ENCODE data around the gene MKRN2OS. TPM values are rescaled to one million over a fixed set of nuclear protein-coding genes. Genes with fewer than 3 reads are reported as not detected.

The MKRN2OS gene
- total RNA-seq, 1 experiment from 2014 or later, result not detected

- TF ChIP-seq ARID4B (CRISPR knock-in tag; IDR thresholded peaks at IDR 0.05; ENCODE audit: borderline replicate concordance) (no peak), ATF6 (CRISPR knock-in tag; IDR thresholded peaks at IDR 0.05) (no peak), CBFB (CRISPR knock-in tag; IDR thresholded peaks at IDR 0.05; ENCODE audit: low read depth) (no peak), OVOL2 (CRISPR knock-in tag; IDR thresholded peaks at IDR 0.05; ENCODE audit: borderline replicate concordance) (no peak)
- TF ChIP-seq, protein P1, sequence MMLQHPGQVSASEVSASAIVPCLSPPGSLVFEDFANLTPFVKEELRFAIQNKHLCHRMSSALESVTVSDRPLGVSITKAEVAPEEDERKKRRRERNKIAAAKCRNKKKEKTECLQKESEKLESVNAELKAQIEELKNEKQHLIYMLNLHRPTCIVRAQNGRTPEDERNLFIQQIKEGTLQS (CRISPR knock-in tag; conservative IDR thresholded peaks at IDR 0.05), result no peak
- TF ChIP-seq, protein P2, sequence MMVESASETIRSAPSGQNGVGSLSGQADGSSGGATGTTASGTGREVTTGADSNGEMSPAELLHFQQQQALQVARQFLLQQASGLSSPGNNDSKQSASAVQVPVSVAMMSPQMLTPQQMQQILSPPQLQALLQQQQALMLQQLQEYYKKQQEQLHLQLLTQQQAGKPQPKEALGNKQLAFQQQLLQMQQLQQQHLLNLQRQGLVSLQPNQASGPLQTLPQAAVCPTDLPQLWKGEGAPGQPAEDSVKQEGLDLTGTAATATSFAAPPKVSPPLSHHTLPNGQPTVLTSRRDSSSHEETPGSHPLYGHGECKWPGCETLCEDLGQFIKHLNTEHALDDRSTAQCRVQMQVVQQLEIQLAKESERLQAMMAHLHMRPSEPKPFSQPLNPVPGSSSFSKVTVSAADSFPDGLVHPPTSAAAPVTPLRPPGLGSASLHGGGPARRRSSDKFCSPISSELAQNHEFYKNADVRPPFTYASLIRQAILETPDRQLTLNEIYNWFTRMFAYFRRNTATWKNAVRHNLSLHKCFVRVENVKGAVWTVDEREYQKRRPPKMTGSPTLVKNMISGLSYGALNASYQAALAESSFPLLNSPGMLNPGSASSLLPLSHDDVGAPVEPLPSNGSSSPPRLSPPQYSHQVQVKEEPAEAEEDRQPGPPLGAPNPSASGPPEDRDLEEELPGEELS (CRISPR knock-in tag; IDR thresholded peaks at IDR 0.05), result no peak
These were observed 13.1 kb downstream of the MKRN2OS start (continued) for GRCh38 chr3:12532182-12532581.

DNA sequence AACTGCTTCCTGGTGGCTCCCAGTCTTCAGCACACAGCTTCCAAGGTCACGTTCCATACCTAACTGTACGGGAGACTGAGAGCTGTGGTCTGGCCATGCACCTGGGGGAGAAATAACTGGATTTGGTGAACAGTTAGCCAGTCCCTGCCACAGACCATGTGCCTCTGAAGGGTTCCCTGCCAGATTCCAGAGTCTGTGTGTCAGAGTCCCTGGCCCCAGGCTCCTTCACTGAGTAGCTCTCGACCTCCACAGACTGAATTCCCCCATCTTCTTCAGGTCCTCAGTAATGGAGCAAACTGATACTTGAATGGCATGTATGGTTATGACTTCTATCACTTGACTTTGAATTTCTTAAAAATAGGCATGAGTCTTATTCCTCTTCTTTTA lies 17.5 kb downstream of the MKRN2OS start:
- H3K9me3 Mint-ChIP-seq, result no peaks in the 10 kb centered on the region
- H3K27ac Mint-ChIP-seq, result no peak overlapping the region
- H3K4me3 Mint-ChIP-seq, result no peak overlapping the region
- no peak for DNase-seq (ENCODE audit: low spot score)
- POLR2A ChIA-PET, result no interaction called here
- H3K27me3 Mint-ChIP-seq (ENCODE audit: low read depth), result no peaks in the 10 kb centered on the region
- TF ChIP-seq SMAD3 (CRISPR knock-in tag; IDR thresholded peaks at IDR 0.05; ENCODE audit: borderline replicate concordance) (no peak), ZNF281 (CRISPR knock-in tag; IDR thresholded peaks at IDR 0.05) (no peak), ZNF263 (CRISPR knock-in tag; IDR thresholded peaks at IDR 0.05; ENCODE audit: low read depth) (no peak), TP53 (CRISPR knock-in tag; IDR thresholded peaks at IDR 0.05) (no peak), NR3C1 (CRISPR knock-in tag; conservative IDR thresholded peaks at IDR 0.05; ENCODE audit: low read depth) (no peak), ARID4B (CRISPR knock-in tag; IDR thresholded peaks at IDR 0.05; ENCODE audit: borderline replicate concordance) (no peak), E2F1 (CRISPR knock-in tag; IDR thresholded peaks at IDR 0.05) (no peak), OVOL2 (CRISPR knock-in tag; IDR thresholded peaks at IDR 0.05; ENCODE audit: borderline replicate concordance) (no peak), RORB (CRISPR knock-in tag; IDR thresholded peaks at IDR 0.05) (no peak), GRHL2 (CRISPR knock-in tag; IDR thresholded peaks at IDR 0.05; ENCODE audit: insufficient replicate concordance, severe bottlenecking) (no peak)
- TF ChIP-seq, protein P3, sequence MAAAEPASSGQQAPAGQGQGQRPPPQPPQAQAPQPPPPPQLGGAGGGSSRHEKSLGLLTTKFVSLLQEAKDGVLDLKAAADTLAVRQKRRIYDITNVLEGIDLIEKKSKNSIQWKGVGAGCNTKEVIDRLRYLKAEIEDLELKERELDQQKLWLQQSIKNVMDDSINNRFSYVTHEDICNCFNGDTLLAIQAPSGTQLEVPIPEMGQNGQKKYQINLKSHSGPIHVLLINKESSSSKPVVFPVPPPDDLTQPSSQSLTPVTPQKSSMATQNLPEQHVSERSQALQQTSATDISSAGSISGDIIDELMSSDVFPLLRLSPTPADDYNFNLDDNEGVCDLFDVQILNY (CRISPR knock-in tag; IDR thresholded peaks at IDR 0.05), result no peak
- H3K36me3 Mint-ChIP-seq, result peaks cover 32% of the 10 kb centered on the region
- H3K4me1 Mint-ChIP-seq, result no peaks in the 10 kb centered on the region
- CTCF ChIA-PET, result no interaction called here
- ATAC-seq, result no peak

Data from WTC11 (cell line).